ENCODE data around the gene METTL9. TPM values are rescaled to one million over a fixed set of nuclear protein-coding genes. Genes with fewer than 3 reads are reported as not detected.
"Not testable (repeated sequence)": the region's sequence is repeated elsewhere in the genome, so short reads cannot be mapped to it uniquely, and the experiment has no call there.

The METTL9 gene
- total and polyA plus RNA-seq, 9 of the 15 experiments (the other 6 are each of a cell fraction or from before 2014, with no cell fraction given), result 12.2 to 107 (median 79.1) TPM

DNA sequence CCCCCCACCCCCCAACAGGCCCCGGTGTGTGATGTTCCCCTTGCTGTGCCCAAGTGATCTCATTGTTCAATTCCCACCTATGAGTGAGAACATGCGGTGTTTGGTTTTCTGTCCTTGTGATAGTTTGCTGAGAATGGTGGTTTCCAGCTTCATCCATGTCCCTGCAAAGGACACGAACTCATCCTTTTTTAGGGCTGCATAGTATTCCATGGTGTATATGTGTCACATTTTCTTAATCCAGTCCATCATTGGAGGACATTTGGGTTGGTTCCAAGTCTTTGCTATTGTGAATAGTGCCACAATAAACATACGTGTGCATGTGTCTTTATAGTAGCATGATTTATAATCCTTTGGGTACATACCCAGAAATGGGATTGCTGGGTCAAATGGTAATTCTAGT lies 91.6 kb downstream of the METTL9 start:
- POLR2A ChIA-PET, result interaction anchor here (0.9 kb wide), 1 partner anchor 29 kb away, joined by 3 read pairs; no protein-coding TSS in a partner anchor
- not testable (repeated sequence) for H3K27ac ChIP-seq (ENCODE audit: extremely low read depth, low read depth, low read length)

DNA sequence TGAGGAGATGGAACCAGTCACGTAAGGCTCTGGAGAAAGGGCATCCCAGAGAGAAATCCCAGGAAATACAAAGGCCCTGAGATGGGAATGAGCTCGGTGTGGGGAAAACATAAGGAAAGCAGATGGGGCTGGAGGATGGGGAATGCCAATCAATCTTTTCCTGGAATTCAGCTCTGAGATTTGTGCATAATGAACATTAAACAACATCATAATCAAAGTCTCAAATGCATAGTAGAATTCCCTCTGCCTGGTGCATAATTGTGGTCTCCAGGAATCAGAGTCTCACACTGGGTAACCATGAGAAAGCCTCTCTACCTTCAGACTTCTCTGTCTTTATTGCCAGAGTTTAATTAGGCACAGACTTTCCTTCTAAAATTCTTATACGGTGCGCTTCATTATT lies 95.2 kb downstream of the METTL9 start:
- ATAC-seq (no peak), FAIRE-seq (no peak), DNase-seq (ENCODE audit: extremely low read depth in 1 of 4, low spot score in 3 of 4) (no peak)
- WGBS (ENCODE audit: insufficient coverage, low coverage, missing lambda C conversion rate), result 2% methylated on average over 4 of the region's 4 CpGs
- no peak overlapping the region for H3K27ac ChIP-seq (ENCODE audit: extremely low read depth, low read depth, low read length)
- no peaks in the 10 kb centered on the region for H3K4me1 ChIP-seq (replicated peaks in 1 of 2; ENCODE audit: control insufficient read depth in 2 of 2, insufficient read depth in 2 of 2, low read length in 2 of 2)
- no peaks in the 10 kb centered on the region for H3K9me1 ChIP-seq (ENCODE audit: control insufficient read depth, insufficient read depth, low read length)
- in situ Hi-C loops (cut with MboI) (no loop called here), intact Hi-C loops (cut with micrococcal nuclease) (no loop called here)
- H2AFZ ChIP-seq (ENCODE audit: low read depth, low read length), result no peak overlapping the region
- no peak overlapping the region for H3K4me3 ChIP-seq
- CTCF ChIA-PET (ENCODE audit: low intra/inter-chr PET ratio), result no interaction called here
- no peak overlapping the region for H3K4me2 ChIP-seq (ENCODE audit: insufficient read depth, low read length)
- no peaks in the 10 kb centered on the region for H3K79me2 ChIP-seq (ENCODE audit: control insufficient read depth, insufficient read depth, low read length)
- no peaks in the 10 kb centered on the region for H4K20me1 ChIP-seq (replicated peaks; ENCODE audit: control insufficient read depth, insufficient read depth, low read length)
- POLR2A ChIA-PET, result interaction anchor here (1.1 to 1.8 kb wide), 2 partner anchors 10 to 46 kb away, joined by 3 to 11 read pairs; no protein-coding TSS in a partner anchor
- no peaks in the 10 kb centered on the region; a peak in 3 of 5 replicates for H3K27me3 ChIP-seq (ENCODE audit: control insufficient read depth in 2 of 2, insufficient read depth in 2 of 2, low read length in 2 of 2)
- H3K9me3 ChIP-seq (replicated peaks; ENCODE audit: control insufficient read depth, insufficient read depth, low read depth, low read length), result no peaks in the 10 kb centered on the region
- H3K9ac ChIP-seq (ENCODE audit: insufficient read depth in 1 of 2, low read depth in 2 of 2, low read length in 2 of 2), result no peak overlapping the region
- H3K36me3 ChIP-seq (ENCODE audit: control insufficient read depth, insufficient read depth, low read length), result no peaks in the 10 kb centered on the region
- BruUV-seq (replicated peaks), result no TSS peak
- TF ChIP-seq ZNF785 (CRISPR knock-in tag; IDR thresholded peaks at IDR 0.05) (no peak), MYBL2 (IDR thresholded peaks at IDR 0.05; ENCODE audit: low read depth) (no peak), MYBL2 (CRISPR knock-in tag; IDR thresholded peaks at IDR 0.05; ENCODE audit: borderline replicate concordance) (no peak), SLC30A9 (CRISPR knock-in tag; IDR thresholded peaks at IDR 0.05) (no peak), ARID3B (CRISPR knock-in tag; IDR thresholded peaks at IDR 0.05; ENCODE audit: borderline replicate concordance) (no peak), RBM34 (IDR thresholded peaks at IDR 0.05; ENCODE audit: borderline replicate concordance, insufficient read depth, low read length) (no peak), NR1H2 (CRISPR knock-in tag; IDR thresholded peaks at IDR 0.05) (no peak), TEAD1 (CRISPR knock-in tag; IDR thresholded peaks at IDR 0.05) (no peak), ERF (CRISPR knock-in tag; IDR thresholded peaks at IDR 0.05) (no peak), PHF20 (IDR thresholded peaks at IDR 0.05; ENCODE audit: partially characterized antibody) (no peak), TAF15 (IDR thresholded peaks at IDR 0.05; ENCODE audit: low read depth, low read length) (no peak)
- TF ChIP-seq, protein P1, sequence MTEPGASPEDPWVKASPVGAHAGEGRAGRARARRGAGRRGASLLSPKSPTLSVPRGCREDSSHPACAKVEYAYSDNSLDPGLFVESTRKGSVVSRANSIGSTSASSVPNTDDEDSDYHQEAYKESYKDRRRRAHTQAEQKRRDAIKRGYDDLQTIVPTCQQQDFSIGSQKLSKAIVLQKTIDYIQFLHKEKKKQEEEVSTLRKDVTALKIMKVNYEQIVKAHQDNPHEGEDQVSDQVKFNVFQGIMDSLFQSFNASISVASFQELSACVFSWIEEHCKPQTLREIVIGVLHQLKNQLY (CRISPR knock-in tag; conservative IDR thresholded peaks at IDR 0.05), result no peak

More for the DNA sequence above, 91.6 kb downstream of the METTL9 start:
- CTCF ChIA-PET (ENCODE audit: low intra/inter-chr PET ratio); H3K36me3 ChIP-seq (ENCODE audit: control insufficient read depth, insufficient read depth, low read length); H3K4me1 ChIP-seq (replicated peaks in 1 of 2; ENCODE audit: control insufficient read depth in 2 of 2, insufficient read depth in 2 of 2, low read length in 2 of 2); H3K27me3 ChIP-seq (ENCODE audit: control insufficient read depth in 2 of 2, insufficient read depth in 2 of 2, low read length in 2 of 2); in situ Hi-C loops (cut with MboI); H3K4me3 ChIP-seq; H4K20me1 ChIP-seq (replicated peaks; ENCODE audit: control insufficient read depth, insufficient read depth, low read length); BruUV-seq (replicated peaks); H3K79me2 ChIP-seq (ENCODE audit: control insufficient read depth, insufficient read depth, low read length); H2AFZ ChIP-seq (ENCODE audit: low read depth, low read length); ATAC-seq; H3K4me2 ChIP-seq (ENCODE audit: insufficient read depth, low read length); intact Hi-C loops (cut with micrococcal nuclease); DNase-seq (ENCODE audit: extremely low read depth in 1 of 4, low spot score in 3 of 4); H3K9me3 ChIP-seq (replicated peaks; ENCODE audit: control insufficient read depth, insufficient read depth, low read depth, low read length); H3K9me1 ChIP-seq (ENCODE audit: control insufficient read depth, insufficient read depth, low read length); FAIRE-seq; H3K9ac ChIP-seq (ENCODE audit: insufficient read depth in 1 of 2, low read depth in 2 of 2, low read length in 2 of 2): not testable (repeated sequence)
- WGBS (ENCODE audit: insufficient coverage, low coverage, missing lambda C conversion rate), result 6% methylated on average over 3 of the region's 4 CpGs
- TF ChIP-seq ZNF146 (CRISPR knock-in tag; IDR thresholded peaks at IDR 0.05; ENCODE audit: unreplicated experiment), result peak; percentile 81

All from K562 (cell line).